OCI-LY1 (cell line): ENCODE data around the gene KATNBL1.

Source experiments
- H2AFZ ChIP-seq: fragments of 200-600 bp; sonication (generic), shearing (Covaris generic); 2 replicates; pipeline ENCODE4 v1.6.0; 2014; ENCODE audit warnings: antibody characterized with exemption, mild to moderate bottlenecking, low read length
- H3F3A ChIP-seq: fragments of 200-600 bp; sonication (generic), shearing (Covaris generic); 2 replicates; pipeline ENCODE4 v1.6.0; 2014; ENCODE audit warnings: mild to moderate bottlenecking, antibody characterized with exemption, low read length, moderate library complexity; ENCODE audit not compliant: insufficient read depth
- H3K27ac ChIP-seq: fragments of 200-600 bp; sonication (generic); 2 replicates; pipeline ENCODE4 v1.5.1; 2014; ENCODE audit warnings: low read length, mixed run types, mild to moderate bottlenecking, low read depth; ENCODE audit not compliant: poor library complexity, severe bottlenecking
- H3K27me3 ChIP-seq: fragments of 200-600 bp; sonication (generic); 2 replicates; pipeline ENCODE4 v1.6.0; 2014; ENCODE audit warnings: antibody characterized with exemption, mild to moderate bottlenecking, low read length, moderate library complexity; ENCODE audit not compliant: insufficient read depth
- H3K36me3 ChIP-seq: fragments of 200-600 bp; sonication (generic); 2 replicates; pipeline ENCODE4 v1.6.1; 2014; ENCODE audit warnings: mild to moderate bottlenecking, antibody characterized with exemption, low read length, moderate library complexity, mixed read lengths; ENCODE audit not compliant: insufficient read depth
- H3K4me1 ChIP-seq: fragments of 200-600 bp; sonication (generic); 2 replicates; pipeline ENCODE4 v1.5.1; 2014; ENCODE audit warnings: mild to moderate bottlenecking, low read length, moderate library complexity; ENCODE audit not compliant: insufficient read depth, severe bottlenecking
- H3K4me2 ChIP-seq: fragments of 200-600 bp; sonication (generic), shearing (Covaris generic); 2 replicates; pipeline ENCODE4 v1.6.1; 2014; ENCODE audit warnings: low read length
- H3K4me3 ChIP-seq: fragments of 200-600 bp; sonication (generic); 2 replicates; pipeline ENCODE4 v1.5.1; 2014; ENCODE audit warnings: low read length, low read depth, mild to moderate bottlenecking, mixed read lengths; ENCODE audit not compliant: poor library complexity, severe bottlenecking
- H3K79me2 ChIP-seq: fragments of 200-600 bp; shearing (Covaris generic); 2 replicates; pipeline ENCODE4 v1.6.1; 2016; ENCODE audit warnings: mixed run types, low read length, mixed read lengths; ENCODE audit not compliant: insufficient read depth
- H3K9ac ChIP-seq: fragments of 200-600 bp; sonication (generic), shearing (Covaris generic); 2 replicates; pipeline ENCODE4 v1.6.1; 2014; ENCODE audit warnings: mild to moderate bottlenecking, low read length, mixed read lengths
- H3K9me2 ChIP-seq: fragments of 200-600 bp; sonication (generic), shearing (Covaris generic); 2 replicates; pipeline ENCODE4 v1.6.1; 2014; ENCODE audit warnings: low read depth, mild to moderate bottlenecking, low read length, mixed read lengths
- H3K9me3 ChIP-seq: fragments of 200-600 bp; shearing (Covaris generic); 2 replicates; pipeline ENCODE4 v1.6.1; 2014; ENCODE audit warnings: low read length, mixed read lengths
- H4K20me1 ChIP-seq: fragments of 200-600 bp; sonication (generic), shearing (Covaris generic); 2 replicates; pipeline ENCODE4 v1.6.0; 2016; ENCODE audit warnings: mild to moderate bottlenecking, low read length; ENCODE audit not compliant: insufficient read depth
- CTCF ChIP-seq: fragments of 200-600 bp; sonication (generic), shearing (Covaris generic); IDR thresholded peaks from 2 replicates; pipeline ENCODE4 v1.5.1; 2017; ENCODE audit warnings: mild to moderate bottlenecking, antibody characterized with exemption, low read length, moderate library complexity, mixed read lengths
- EZH2 ChIP-seq: fragments of 200-600 bp; sonication (generic), shearing (Covaris generic); IDR thresholded peaks from 2 replicates; pipeline ENCODE4 v1.8.0; 2017; ENCODE audit warnings: borderline replicate concordance, mixed run types, mild to moderate bottlenecking, antibody characterized with exemption, low read length, moderate library complexity, mixed read lengths

KATNBL1 gene

GRCh38 chr15:34243226-34243625 is 33.3 kb upstream of the KATNBL1 start:
- H3K4me1 ChIP-seq: no peaks in the 10 kb centered on the region
- H2AFZ ChIP-seq: no peak overlapping the region
- no peak overlapping the region for H3K27ac ChIP-seq
- H3K9ac ChIP-seq: no peak overlapping the region
- no peak overlapping the region for H3K4me3 ChIP-seq
- no peak overlapping the region for H3K4me2 ChIP-seq
- no peaks in the 10 kb centered on the region for H3K9me2 ChIP-seq
- H4K20me1 ChIP-seq: no peaks in the 10 kb centered on the region
- H3K79me2 ChIP-seq: no peaks in the 10 kb centered on the region
- TF ChIP-seq EZH2: no peak
- no peaks in the 10 kb centered on the region for H3K9me3 ChIP-seq
- no peaks in the 10 kb centered on the region for H3K36me3 ChIP-seq
- no peaks in the 10 kb centered on the region for H3F3A ChIP-seq
- H3K27me3 ChIP-seq: no peaks in the 10 kb centered on the region

- Histone ChIP-seq H3K4me3 (no peak overlapping the region), H3K27ac (no peak overlapping the region), H4K20me1 (no peaks in the 10 kb centered on the region), H3K79me2 (no peaks in the 10 kb centered on the region), H3K36me3 (no peaks in the 10 kb centered on the region), H3K27me3 (no peaks in the 10 kb centered on the region), H3K9me2 (no peaks in the 10 kb centered on the region), H3F3A (no peaks in the 10 kb centered on the region), H2AFZ (no peak overlapping the region), H3K4me1 (no peaks in the 10 kb centered on the region), H3K9me3 (no peaks in the 10 kb centered on the region), H3K4me2 (no peak overlapping the region), H3K9ac (no peak overlapping the region)
- no peak for TF ChIP-seq CTCF
- TF ChIP-seq EZH2: no peak
Measured at GRCh38 chr15:34242331-34242710, 32.4 kb upstream of the KATNBL1 start.

- Histone ChIP-seq H3K9me2 (no peaks in the 10 kb centered on the region), H3K79me2 (no peaks in the 10 kb centered on the region), H3F3A (no peaks in the 10 kb centered on the region), H3K27ac (no peak overlapping the region), H2AFZ (no peak overlapping the region), H3K9me3 (no peaks in the 10 kb centered on the region), H3K9ac (no peak overlapping the region), H3K4me1 (no peaks in the 10 kb centered on the region), H4K20me1 (no peaks in the 10 kb centered on the region), H3K4me2 (no peak overlapping the region), H3K27me3 (no peaks in the 10 kb centered on the region), H3K36me3 (no peaks in the 10 kb centered on the region), H3K4me3 (no peak overlapping the region)
- TF ChIP-seq EZH2 (no peak), CTCF (peak; percentile 70)
Measured at GRCh38 chr15:34241376-34242330, 31.8 kb upstream of the KATNBL1 start.
